ENCODE data around the gene ACVR1. TPM values are rescaled to one million over a fixed set of nuclear protein-coding genes. Genes with fewer than 3 reads are reported as not detected.
"Not testable (repeated sequence)": the region's sequence is repeated elsewhere in the genome, so short reads cannot be mapped to it uniquely, and the experiment has no call there.

The ACVR1 gene
- polyA plus RNA-seq, 1 donor = 26.3 TPM

- DNase-seq (ENCODE audit: low read depth) = no peak
Measured at GRCh38 chr2:157894694-157895435, 18.7 kb upstream of the ACVR1 start.

- DNase-seq (ENCODE audit: low read depth) = no peak
Measured at GRCh38 chr2:157893611-157894010, 17.5 kb upstream of the ACVR1 start.

GRCh38 chr2:157891643-157892041 lies 15.5 kb upstream of the ACVR1 start:
- no peak for DNase-seq (ENCODE audit: low read depth)

- DNase-seq (ENCODE audit: low read depth) = no peak
Measured at GRCh38 chr2:157890969-157891642, 15.0 kb upstream of the ACVR1 start.

GRCh38 chr2:157887946-157888345 lies 11.8 kb upstream of the ACVR1 start:
- no peak for DNase-seq (ENCODE audit: low read depth)

GRCh38 chr2:157884533-157884932 lies 8.4 kb upstream of the ACVR1 start:
- not testable (repeated sequence) for DNase-seq (ENCODE audit: low read depth)

- no peak for DNase-seq (ENCODE audit: low read depth)
Measured at GRCh38 chr2:157880927-157881326, 4.8 kb upstream of the ACVR1 start.

- no peak for DNase-seq (ENCODE audit: low read depth)
Measured at GRCh38 chr2:157877761-157878400, 1.8 kb upstream of the ACVR1 start.

- no peak for DNase-seq (ENCODE audit: low read depth)
Measured at GRCh38 chr2:157876786-157877138, 632 bp upstream of the ACVR1 start.

GRCh38 chr2:157875641-157876065 lies 477 bp downstream of the ACVR1 start:
- DNase-seq (ENCODE audit: low read depth) = no peak

GRCh38 chr2:157874997-157875640 lies 1.0 kb downstream of the ACVR1 start:
- peak; percentile 81 for DNase-seq (ENCODE audit: low read depth)

- no peak for DNase-seq (ENCODE audit: low read depth)
Measured at GRCh38 chr2:157874348-157874747, 1.8 kb downstream of the ACVR1 start.

GRCh38 chr2:157872791-157873190 lies 3.3 kb downstream of the ACVR1 start:
- DNase-seq (ENCODE audit: low read depth) = no peak

GRCh38 chr2:157871415-157871814 lies 4.7 kb downstream of the ACVR1 start:
- no peak for DNase-seq (ENCODE audit: low read depth)

- no peak for DNase-seq (ENCODE audit: low read depth)
Measured at GRCh38 chr2:157868993-157869392, 7.1 kb downstream of the ACVR1 start.

GRCh38 chr2:157867703-157868102 lies 8.4 kb downstream of the ACVR1 start:
- DNase-seq (ENCODE audit: low read depth) = no peak

- DNase-seq (ENCODE audit: low read depth) = no peak
Measured at GRCh38 chr2:157866666-157867642, 9.2 kb downstream of the ACVR1 start.

- no peak for DNase-seq (ENCODE audit: low read depth)
Measured at GRCh38 chr2:157866202-157866601, 9.9 kb downstream of the ACVR1 start.

- DNase-seq (ENCODE audit: low read depth) = no peak
Measured at GRCh38 chr2:157864857-157865430, 11.2 kb downstream of the ACVR1 start.

GRCh38 chr2:157858846-157859245 lies 17.3 kb downstream of the ACVR1 start:
- DNase-seq (ENCODE audit: low read depth) = no peak

- DNase-seq (ENCODE audit: low read depth) = no peak
Measured at GRCh38 chr2:157857881-157858280, 18.2 kb downstream of the ACVR1 start.
